Measurements from ENCODE around the gene CORO7.

DNA sequence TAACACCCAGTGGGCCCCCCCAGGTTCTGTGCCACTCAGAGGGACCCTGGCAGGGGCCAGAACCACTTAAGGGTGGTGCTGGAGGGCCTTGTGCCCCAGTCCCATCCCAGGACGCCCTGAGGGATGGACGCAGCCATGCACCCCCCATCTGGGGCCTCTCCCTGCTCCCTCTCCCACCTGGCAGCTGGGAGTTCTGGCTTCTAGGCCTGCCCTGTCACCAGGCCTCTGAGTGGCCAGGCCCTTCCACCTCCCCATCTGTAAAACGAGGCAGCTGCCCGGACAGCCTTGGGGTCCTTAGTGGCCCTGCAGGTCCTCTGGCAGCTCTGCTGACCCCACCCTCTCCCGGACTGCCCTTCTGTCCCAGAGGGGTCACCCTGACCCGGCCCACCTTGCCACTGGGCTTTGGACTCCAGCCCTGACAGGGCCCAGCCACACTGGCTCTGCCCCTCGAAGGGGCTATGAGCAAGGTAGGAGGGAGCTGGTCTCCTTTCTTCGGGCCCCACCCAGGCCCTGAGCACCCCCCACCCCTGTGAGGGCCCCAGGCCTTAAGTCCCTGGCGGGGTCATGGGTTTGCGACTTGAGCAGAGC is 77.6 kb downstream of the CORO7 start:
- TF ChIP-seq, protein P1, sequence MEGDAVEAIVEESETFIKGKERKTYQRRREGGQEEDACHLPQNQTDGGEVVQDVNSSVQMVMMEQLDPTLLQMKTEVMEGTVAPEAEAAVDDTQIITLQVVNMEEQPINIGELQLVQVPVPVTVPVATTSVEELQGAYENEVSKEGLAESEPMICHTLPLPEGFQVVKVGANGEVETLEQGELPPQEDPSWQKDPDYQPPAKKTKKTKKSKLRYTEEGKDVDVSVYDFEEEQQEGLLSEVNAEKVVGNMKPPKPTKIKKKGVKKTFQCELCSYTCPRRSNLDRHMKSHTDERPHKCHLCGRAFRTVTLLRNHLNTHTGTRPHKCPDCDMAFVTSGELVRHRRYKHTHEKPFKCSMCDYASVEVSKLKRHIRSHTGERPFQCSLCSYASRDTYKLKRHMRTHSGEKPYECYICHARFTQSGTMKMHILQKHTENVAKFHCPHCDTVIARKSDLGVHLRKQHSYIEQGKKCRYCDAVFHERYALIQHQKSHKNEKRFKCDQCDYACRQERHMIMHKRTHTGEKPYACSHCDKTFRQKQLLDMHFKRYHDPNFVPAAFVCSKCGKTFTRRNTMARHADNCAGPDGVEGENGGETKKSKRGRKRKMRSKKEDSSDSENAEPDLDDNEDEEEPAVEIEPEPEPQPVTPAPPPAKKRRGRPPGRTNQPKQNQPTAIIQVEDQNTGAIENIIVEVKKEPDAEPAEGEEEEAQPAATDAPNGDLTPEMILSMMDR (IDR thresholded peaks at IDR 0.05) = no peak
- TF ChIP-seq POLR2AphosphoS5 (IDR thresholded peaks at IDR 0.05) (no peak), POLR2A (IDR thresholded peaks at IDR 0.05) (no peak), EP300 (IDR thresholded peaks at IDR 0.05) (no peak)

All from suprapubic skin (tissue), 4 donors.